ENCODE results near the gene C1orf87.

C1orf87 gene

DNA sequence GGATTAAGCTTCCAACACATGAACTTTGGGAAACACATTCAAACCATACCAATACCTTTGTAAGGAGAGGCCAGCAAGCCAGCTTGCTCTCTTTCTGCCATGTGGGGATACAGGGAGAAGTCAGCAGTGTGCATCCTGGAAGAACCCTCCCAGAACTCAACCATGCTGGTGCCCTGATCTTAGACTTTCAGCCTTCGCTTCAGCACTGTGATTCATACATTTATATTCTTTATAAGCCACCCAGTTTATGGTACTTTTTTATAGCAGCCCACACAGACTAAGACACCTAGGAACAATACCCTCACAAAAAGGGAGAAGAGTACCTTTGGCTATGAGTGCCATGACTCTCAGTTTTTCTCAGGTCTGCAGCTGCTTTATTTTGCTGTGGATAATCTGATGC lies 35.9 kb downstream of the C1orf87 start:
- Histone ChIP-seq H3K4me2 (ENCODE audit: low read depth, low read length) (no peak overlapping the region), H3K9me3 (replicated peaks; ENCODE audit: insufficient read depth, low read length) (no peaks in the 10 kb centered on the region), H3K4me1 (ENCODE audit: low read length) (no peaks in the 10 kb centered on the region), H3K36me3 (replicated peaks; ENCODE audit: insufficient read depth, low read length) (no peaks in the 10 kb centered on the region), H4K20me1 (ENCODE audit: insufficient read depth, low read length) (no peaks in the 10 kb centered on the region), H3K27me3 (replicated peaks; ENCODE audit: insufficient read depth, low read length) (no peaks in the 10 kb centered on the region), H3K27ac (ENCODE audit: low read length) (no peak overlapping the region), H3F3A (ENCODE audit: insufficient read depth, low read length) (no peaks in the 10 kb centered on the region), H3K4me3 (ENCODE audit: low read length) (no peak overlapping the region), H3K9me2 (replicated peaks; ENCODE audit: insufficient read depth, low read length) (no peaks in the 10 kb centered on the region), H3K79me2 (ENCODE audit: low read length) (no peaks in the 10 kb centered on the region), H2AFZ (ENCODE audit: low read length) (no peak overlapping the region), H3K9ac (ENCODE audit: low read length) (no peak overlapping the region)
- no peak for DNase-seq
- TF ChIP-seq EZH2phosphoT487 (IDR thresholded peaks at IDR 0.05; ENCODE audit: low read length) (no peak), EZH2 (optimal IDR thresholded peaks at IDR 0.05; ENCODE audit: low read depth, low read length) (no peak)
- TF ChIP-seq, protein P1, sequence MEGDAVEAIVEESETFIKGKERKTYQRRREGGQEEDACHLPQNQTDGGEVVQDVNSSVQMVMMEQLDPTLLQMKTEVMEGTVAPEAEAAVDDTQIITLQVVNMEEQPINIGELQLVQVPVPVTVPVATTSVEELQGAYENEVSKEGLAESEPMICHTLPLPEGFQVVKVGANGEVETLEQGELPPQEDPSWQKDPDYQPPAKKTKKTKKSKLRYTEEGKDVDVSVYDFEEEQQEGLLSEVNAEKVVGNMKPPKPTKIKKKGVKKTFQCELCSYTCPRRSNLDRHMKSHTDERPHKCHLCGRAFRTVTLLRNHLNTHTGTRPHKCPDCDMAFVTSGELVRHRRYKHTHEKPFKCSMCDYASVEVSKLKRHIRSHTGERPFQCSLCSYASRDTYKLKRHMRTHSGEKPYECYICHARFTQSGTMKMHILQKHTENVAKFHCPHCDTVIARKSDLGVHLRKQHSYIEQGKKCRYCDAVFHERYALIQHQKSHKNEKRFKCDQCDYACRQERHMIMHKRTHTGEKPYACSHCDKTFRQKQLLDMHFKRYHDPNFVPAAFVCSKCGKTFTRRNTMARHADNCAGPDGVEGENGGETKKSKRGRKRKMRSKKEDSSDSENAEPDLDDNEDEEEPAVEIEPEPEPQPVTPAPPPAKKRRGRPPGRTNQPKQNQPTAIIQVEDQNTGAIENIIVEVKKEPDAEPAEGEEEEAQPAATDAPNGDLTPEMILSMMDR (IDR thresholded peaks at IDR 0.05; ENCODE audit: low read length): no peak

DNA sequence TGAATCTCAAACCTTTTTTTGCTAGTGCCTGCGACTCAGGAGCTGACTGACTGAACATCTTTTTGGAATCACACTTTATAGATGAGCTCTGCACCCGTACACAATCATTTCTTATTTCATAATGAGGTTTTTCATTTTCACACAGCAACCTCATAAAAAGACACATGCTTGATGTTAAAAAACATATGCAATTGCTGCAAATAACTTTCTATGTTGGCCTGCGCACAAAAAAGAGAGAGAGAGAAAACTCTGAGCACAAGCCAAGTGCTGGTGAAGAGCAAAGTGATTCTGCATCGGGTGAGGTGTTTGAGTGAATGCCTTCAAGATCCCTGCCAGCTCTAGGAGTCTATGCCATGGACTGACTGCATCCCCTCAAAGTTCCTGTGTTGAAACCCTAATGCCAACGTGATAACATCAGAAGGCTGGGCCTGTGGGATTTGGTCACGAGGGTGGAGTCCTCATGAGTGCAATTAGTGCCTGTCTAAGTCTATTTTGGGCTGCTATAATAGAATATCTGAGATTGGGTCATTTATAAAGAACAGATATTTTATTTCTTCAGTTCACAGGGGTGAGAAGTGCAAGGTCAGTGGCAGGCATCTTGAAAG lies 36.6 kb downstream of the C1orf87 start:
- H3K4me2 ChIP-seq (ENCODE audit: low read depth, low read length): no peak overlapping the region
- H3K27me3 ChIP-seq (replicated peaks; ENCODE audit: insufficient read depth, low read length): no peaks in the 10 kb centered on the region
- TF ChIP-seq, protein P1 (IDR thresholded peaks at IDR 0.05; ENCODE audit: low read length): no peak
- TF ChIP-seq EZH2phosphoT487 (IDR thresholded peaks at IDR 0.05; ENCODE audit: low read length): no peak
- TF ChIP-seq EZH2 (optimal IDR thresholded peaks at IDR 0.05; ENCODE audit: low read depth, low read length): no peak
- no peaks in the 10 kb centered on the region for H3F3A ChIP-seq (ENCODE audit: insufficient read depth, low read length)
- no peaks in the 10 kb centered on the region for H3K4me1 ChIP-seq (ENCODE audit: low read length)
- no peak for DNase-seq
- no peak overlapping the region for H3K9ac ChIP-seq (ENCODE audit: low read length)
- no peak overlapping the region for H2AFZ ChIP-seq (ENCODE audit: low read length)
- H4K20me1 ChIP-seq (ENCODE audit: insufficient read depth, low read length): no peaks in the 10 kb centered on the region
- H3K4me3 ChIP-seq (ENCODE audit: low read length): no peak overlapping the region
- H3K36me3 ChIP-seq (replicated peaks; ENCODE audit: insufficient read depth, low read length): no peaks in the 10 kb centered on the region
- H3K27ac ChIP-seq (ENCODE audit: low read length): no peak overlapping the region
- H3K9me2 ChIP-seq (replicated peaks; ENCODE audit: insufficient read depth, low read length): no peaks in the 10 kb centered on the region
- H3K79me2 ChIP-seq (ENCODE audit: low read length): no peaks in the 10 kb centered on the region
- H3K9me3 ChIP-seq (replicated peaks; ENCODE audit: insufficient read depth, low read length): no peaks in the 10 kb centered on the region

DNA sequence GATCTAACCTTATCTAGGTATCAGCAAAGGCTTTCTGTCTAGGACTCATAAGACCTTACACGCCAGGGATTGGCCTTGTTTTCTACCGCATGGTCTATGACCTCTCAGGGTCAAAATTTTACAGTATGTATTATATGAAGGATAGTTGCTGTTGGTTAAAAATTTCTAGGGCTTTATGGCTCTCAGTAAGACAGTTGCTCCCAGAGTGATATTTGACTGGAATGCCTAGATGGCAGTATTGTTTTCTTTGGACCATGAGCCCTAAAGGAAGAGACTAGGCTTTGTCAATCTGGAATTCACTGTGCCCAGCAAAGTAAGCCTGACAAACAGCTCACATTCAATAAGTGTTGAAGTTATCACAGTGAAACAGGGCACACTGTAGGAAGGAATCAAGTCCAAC lies 37.6 kb downstream of the C1orf87 start:
- no peak for TF ChIP-seq EZH2 (optimal IDR thresholded peaks at IDR 0.05; ENCODE audit: low read depth, low read length)
- TF ChIP-seq EZH2phosphoT487 (IDR thresholded peaks at IDR 0.05; ENCODE audit: low read length): no peak
- TF ChIP-seq, protein P1 (IDR thresholded peaks at IDR 0.05; ENCODE audit: low read length): no peak
- Histone ChIP-seq H3K4me2 (ENCODE audit: low read depth, low read length) (no peak overlapping the region), H3K36me3 (replicated peaks; ENCODE audit: insufficient read depth, low read length) (no peaks in the 10 kb centered on the region)

More for the DNA sequence above, 37.6 kb downstream of the C1orf87 start:
- H3F3A ChIP-seq (ENCODE audit: insufficient read depth, low read length): no peaks in the 10 kb centered on the region
- no peak for DNase-seq
- no peak overlapping the region for H3K4me3 ChIP-seq (ENCODE audit: low read length)
- no peaks in the 10 kb centered on the region for H3K27me3 ChIP-seq (replicated peaks; ENCODE audit: insufficient read depth, low read length)
- no peak overlapping the region for H3K27ac ChIP-seq (ENCODE audit: low read length)
- H3K79me2 ChIP-seq (ENCODE audit: low read length): no peaks in the 10 kb centered on the region
- H4K20me1 ChIP-seq (ENCODE audit: insufficient read depth, low read length): no peaks in the 10 kb centered on the region
- no peaks in the 10 kb centered on the region for H3K9me2 ChIP-seq (replicated peaks; ENCODE audit: insufficient read depth, low read length)
- H3K4me1 ChIP-seq (ENCODE audit: low read length): no peaks in the 10 kb centered on the region
- no peaks in the 10 kb centered on the region for H3K9me3 ChIP-seq (replicated peaks; ENCODE audit: insufficient read depth, low read length)
- H2AFZ ChIP-seq (ENCODE audit: low read length): no peak overlapping the region
- H3K9ac ChIP-seq (ENCODE audit: low read length): no peak overlapping the region
